HL-60 (cell line): ENCODE results near the gene PRKD1.

Source experiments
- DNase-seq, 2 experiments: peaks; one replicate each; pipeline ENCODE4 v3.0.0-alpha.2; 2010 to 2020; ENCODE audit warnings: low read depth in 1 of 2, low spot score in 1 of 2
- H3K27ac ChIP-seq: fragments of 250-450 bp; sonication (Bioruptor Pico); replicated peaks from 2 replicates; pipeline ENCODE4 v1.5.1; 2020; ENCODE audit warnings: mild to moderate bottlenecking, moderate library complexity
- H3K27me3 ChIP-seq: fragments of 250-450 bp; sonication (Bioruptor Pico); 2 replicates; pipeline ENCODE4 v1.5.1; 2021; ENCODE audit warnings: mild to moderate bottlenecking, moderate library complexity; ENCODE audit not compliant: insufficient read depth, poor library complexity, severe bottlenecking
- H3K4me3 ChIP-seq: replicated peaks from 2 replicates; pipeline ENCODE4 v1.5.1; 2011; ENCODE audit warnings: mild to moderate bottlenecking, control low read depth, low read length; ENCODE audit not compliant: insufficient read depth
- CTCF ChIP-seq: IDR thresholded peaks from one replicate; pipeline ENCODE4 v1.5.1; 2011; ENCODE audit warnings: low read length, control low read depth, inconsistent platforms; ENCODE audit not compliant: insufficient read depth
- GABPA ChIP-seq: IDR thresholded peaks from 2 replicates; pipeline ENCODE4 v1.6.1; 2012; ENCODE audit warnings: low read depth
- POLR2AphosphoS5 ChIP-seq: IDR thresholded peaks from 2 replicates; pipeline ENCODE4 v1.6.1; 2012; ENCODE audit warnings: low read depth
- REST ChIP-seq: IDR thresholded peaks from 2 replicates; pipeline ENCODE4 v1.6.1; 2012; ENCODE audit warnings: low read depth; ENCODE audit not compliant: insufficient replicate concordance
- SPI1 ChIP-seq: IDR thresholded peaks from 2 replicates; pipeline ENCODE4 v1.6.1; 2012; ENCODE audit warnings: low read depth, mild to moderate bottlenecking, borderline replicate concordance

PRKD1 gene

GRCh38 chr14:29712601-29713000, 215.0 kb downstream of the PRKD1 start:
- Histone ChIP-seq H3K27me3 (no peaks in the 10 kb centered on the region), H3K27ac (no peak overlapping the region), H3K4me3 (no peak overlapping the region)
- no peak for DNase-seq
- TF ChIP-seq REST (no peak), CTCF (no peak), POLR2AphosphoS5 (no peak)

- no peak overlapping the region for H3K27ac ChIP-seq
- H3K27me3 ChIP-seq, result no peaks in the 10 kb centered on the region
Measured at GRCh38 chr14:29710015-29710414, 217.6 kb downstream of the PRKD1 start.

GRCh38 chr14:29709490-29709889, 218.2 kb downstream of the PRKD1 start:
- DNase-seq, result no peak
- Histone ChIP-seq H3K27ac (no peak overlapping the region), H3K4me3 (no peak overlapping the region), H3K27me3 (no peaks in the 10 kb centered on the region)
- TF ChIP-seq GABPA (no peak), POLR2AphosphoS5 (no peak), REST (no peak), CTCF (no peak), SPI1 (no peak)

More at GRCh38 chr14:29710015-29710414, 217.6 kb downstream of the PRKD1 start:
- TF ChIP-seq REST (no peak), POLR2AphosphoS5 (no peak)
- no peak for DNase-seq
- no peak overlapping the region for H3K4me3 ChIP-seq

- Histone ChIP-seq H3K27me3 (no peaks in the 10 kb centered on the region), H3K4me3 (no peak overlapping the region), H3K27ac (no peak overlapping the region)
- TF ChIP-seq SPI1 (no peak), GABPA (no peak), CTCF (no peak), REST (no peak), POLR2AphosphoS5 (no peak)
- DNase-seq, result no peak
Measured at GRCh38 chr14:29706700-29707099, 220.9 kb downstream of the PRKD1 start.
